SJCRH30 (cell line): ENCODE data around the gene MREG. TPM values are rescaled to one million over a fixed set of nuclear protein-coding genes. Genes with fewer than 3 reads are reported as not detected.
"Not testable (repeated sequence)": the region's sequence is repeated elsewhere in the genome, so short reads cannot be mapped to it uniquely, and the experiment has no call there.

Experiments used
- DNase-seq, 2 experiments: peaks; one replicate each; pipeline ENCODE4 v3.0.0-alpha.2; 2015 to 2020
- H3K27ac ChIP-seq: fragments of 250-450 bp; sonication (Bioruptor Pico); 2 replicates; pipeline ENCODE4 v1.5.1; 2020; ENCODE audit warnings: mild to moderate bottlenecking, moderate library complexity
- H3K27me3 ChIP-seq: fragments of 250-450 bp; sonication (Bioruptor Pico); 2 replicates; pipeline ENCODE4 v1.5.1; 2020; ENCODE audit warnings: mild to moderate bottlenecking, moderate library complexity
- H3K36me3 ChIP-seq: fragments of 250-450 bp; sonication (Bioruptor Pico); 2 replicates; pipeline ENCODE4 v1.5.1; 2020; ENCODE audit warnings: mild to moderate bottlenecking, moderate library complexity
- H3K4me1 ChIP-seq: fragments of 250-450 bp; sonication (Bioruptor Pico); 2 replicates; pipeline ENCODE4 v1.5.1; 2020; ENCODE audit warnings: mild to moderate bottlenecking, moderate library complexity
- H3K4me3 ChIP-seq: fragments of 250-450 bp; sonication (Bioruptor Pico); 2 replicates; pipeline ENCODE4 v1.5.1; 2020; ENCODE audit warnings: mild to moderate bottlenecking, moderate library complexity
- H3K9me3 ChIP-seq: fragments of 250-450 bp; sonication (Bioruptor Pico); replicated peaks from 2 replicates; pipeline ENCODE4 v1.5.1; 2020; ENCODE audit warnings: mild to moderate bottlenecking, moderate library complexity
- total RNA-seq: library from RNA; depleted of rRNA; stranded (reverse); fragments of >200 nt; shearing (Covaris generic); gene quantifications from 2 replicates; pipeline ENCODE4 v1.2.3, GENCODE V29; 2014

The MREG gene
- total RNA-seq, 1 experiment from 2014 or later = 11.1 TPM

DNA sequence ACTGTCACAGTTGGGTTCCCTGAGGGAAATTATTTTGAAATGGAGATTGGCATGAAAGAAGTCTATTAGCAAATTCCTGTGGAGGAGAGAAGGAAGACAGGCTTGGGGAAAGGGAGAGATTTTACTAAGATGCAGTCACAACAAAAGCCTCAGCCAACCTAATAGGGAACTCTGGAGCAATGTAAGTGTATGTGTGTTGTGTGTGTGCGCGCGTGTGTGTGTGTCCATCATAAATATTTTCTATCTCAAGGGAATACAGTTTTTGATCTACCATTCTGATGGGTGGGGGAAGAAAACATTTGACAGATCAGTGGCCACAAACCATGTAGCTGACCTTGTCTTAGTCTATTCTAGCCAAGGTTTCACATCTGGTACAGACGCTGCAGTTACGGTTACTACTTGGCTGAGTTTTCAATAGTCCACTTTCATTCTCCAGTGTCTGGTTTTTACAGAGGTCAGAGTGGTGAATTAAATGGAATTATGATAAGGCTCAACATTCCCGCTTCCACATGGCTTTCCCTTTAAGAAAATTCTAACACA lies 72.6 kb downstream of the MREG start:
- Histone ChIP-seq H3K36me3 (no peaks in the 10 kb centered on the region; the same call in 1 of the 2 replicates), H3K4me3 (no peak overlapping the region), H3K4me1 (peaks cover 4% of the 10 kb centered on the region; the same call in 1 of the 2 replicates), H3K27me3 (no peaks in the 10 kb centered on the region), H3K27ac (no peak overlapping the region), H3K9me3 (no peaks in the 10 kb centered on the region)
- no peak for DNase-seq

DNA sequence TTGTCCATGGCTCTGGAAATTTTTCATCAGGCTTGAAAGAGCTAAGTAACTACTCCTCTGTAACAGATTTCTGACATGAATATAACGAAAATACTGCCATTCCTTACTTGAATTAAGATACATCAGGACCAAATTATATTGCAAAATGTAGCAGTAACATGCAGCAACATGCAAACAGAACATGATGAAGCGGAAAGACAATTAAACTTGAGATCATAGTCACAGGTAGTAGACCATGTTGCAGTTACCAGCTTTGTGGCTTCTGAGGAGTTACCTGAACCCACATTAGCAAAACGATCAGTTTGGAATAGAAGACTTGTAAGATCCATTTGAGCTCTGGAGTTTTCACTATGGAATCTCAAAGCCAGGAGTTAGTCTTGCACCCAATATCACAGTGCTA lies 76.2 kb downstream of the MREG start:
- Histone ChIP-seq H3K4me3 (no peak overlapping the region), H3K36me3 (no peaks in the 10 kb centered on the region; the same call in 1 of the 2 replicates), H3K4me1 (no peaks in the 10 kb centered on the region), H3K27ac (no peak overlapping the region), H3K27me3 (no peaks in the 10 kb centered on the region), H3K9me3 (no peaks in the 10 kb centered on the region)
- no peak for DNase-seq

DNA sequence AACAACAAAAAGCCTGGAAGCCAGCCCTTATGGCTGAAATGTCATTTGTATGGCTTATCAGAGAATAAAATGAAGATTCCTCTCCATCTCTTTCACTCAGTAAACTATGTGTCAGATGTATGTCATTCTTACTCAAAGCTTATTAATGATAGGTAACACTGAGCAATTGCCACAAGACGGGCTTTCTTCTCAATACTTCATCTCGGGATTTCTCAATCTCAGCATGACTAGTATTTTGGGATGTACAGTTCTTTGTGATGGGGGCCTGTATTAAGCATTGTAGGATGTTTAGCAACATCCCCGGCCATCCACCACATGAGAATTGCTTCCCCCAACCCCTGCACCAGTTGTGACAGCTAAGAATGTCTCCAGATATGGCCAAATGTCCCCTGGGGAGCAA lies 80.2 kb downstream of the MREG start:
- DNase-seq = no peak
- H3K9me3 ChIP-seq = no peaks in the 10 kb centered on the region
- no peak overlapping the region for H3K27ac ChIP-seq
- H3K36me3 ChIP-seq = no peaks in the 10 kb centered on the region
- no peaks in the 10 kb centered on the region for H3K27me3 ChIP-seq
- H3K4me1 ChIP-seq = peaks cover 6% of the 10 kb centered on the region
- no peak overlapping the region for H3K4me3 ChIP-seq

DNA sequence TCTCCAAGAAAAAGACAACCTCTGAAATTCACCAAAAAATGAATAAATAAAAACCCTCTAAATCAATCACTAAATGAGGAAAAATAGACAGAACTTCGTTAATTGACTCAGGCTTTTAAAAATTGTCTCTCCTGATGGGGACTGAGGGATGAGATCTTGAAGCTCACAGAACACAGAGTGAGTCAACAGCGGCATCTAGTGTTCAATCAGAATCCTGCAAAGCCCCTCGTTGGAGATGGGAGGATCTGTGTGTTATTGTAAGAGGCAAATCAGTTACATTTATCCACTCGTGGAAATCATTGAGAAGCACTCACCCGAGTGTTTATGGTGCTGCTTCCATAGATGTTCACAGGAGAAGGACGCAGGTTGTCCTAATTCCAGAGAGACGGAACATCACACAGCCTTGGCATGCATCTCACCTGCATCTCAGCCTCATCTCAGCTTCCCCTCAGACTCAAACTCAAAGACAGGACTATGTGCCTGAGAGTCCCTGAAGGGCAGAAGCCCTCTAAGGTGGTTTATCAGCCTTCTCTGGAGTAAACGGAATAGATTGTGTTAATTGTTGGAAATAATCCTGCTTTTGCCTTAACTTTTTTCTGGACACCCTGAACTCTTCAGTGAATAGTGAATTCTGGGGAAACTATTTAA lies 82.0 kb downstream of the MREG start:
- peak; percentile 50 to 86 for DNase-seq
- H3K27ac ChIP-seq = no peak overlapping the region
- H3K36me3 ChIP-seq = no peaks in the 10 kb centered on the region
- peaks cover 6% of the 10 kb centered on the region for H3K4me1 ChIP-seq
- no peaks in the 10 kb centered on the region for H3K9me3 ChIP-seq
- H3K27me3 ChIP-seq = no peaks in the 10 kb centered on the region
- no peak overlapping the region for H3K4me3 ChIP-seq

DNA sequence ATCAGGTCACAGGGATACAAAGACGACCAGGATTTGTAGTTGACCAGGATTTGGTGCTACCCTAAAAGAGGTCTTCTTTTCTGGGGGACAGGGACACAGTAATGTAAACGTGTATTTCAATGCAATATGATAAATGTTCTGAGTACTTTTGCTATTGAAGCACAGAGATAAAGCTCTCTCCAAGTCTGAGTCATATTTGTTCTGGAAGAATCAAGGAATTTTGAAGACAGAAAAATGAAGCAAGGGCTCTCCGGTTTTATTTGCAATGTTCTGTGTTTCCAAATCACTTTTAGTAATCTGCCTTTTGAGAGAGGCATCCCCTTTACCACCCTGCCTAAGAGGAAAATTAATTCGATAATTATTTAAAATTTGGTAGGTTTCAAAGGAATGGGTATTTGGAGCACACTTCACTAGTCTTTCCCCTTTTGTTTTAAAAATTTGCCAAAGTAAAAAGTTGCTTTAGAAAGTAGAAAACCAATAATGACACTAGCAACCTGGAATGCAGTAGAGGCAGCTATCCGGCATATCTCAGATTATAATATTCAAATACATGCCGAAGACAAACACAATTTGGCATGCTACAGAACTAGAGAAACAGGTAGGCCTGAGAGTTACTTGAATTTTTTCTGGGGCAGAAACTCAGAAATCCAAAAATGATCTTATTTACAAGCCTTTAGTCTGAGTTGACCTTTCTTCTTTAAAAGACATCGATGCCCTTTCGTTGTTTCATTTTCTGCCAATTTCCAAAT lies 82.7 kb downstream of the MREG start:
- H3K9me3 ChIP-seq = no peaks in the 10 kb centered on the region
- H3K27ac ChIP-seq = no peak overlapping the region
- no peak overlapping the region for H3K4me3 ChIP-seq
- DNase-seq = no peak
- no peaks in the 10 kb centered on the region for H3K27me3 ChIP-seq
- H3K4me1 ChIP-seq = peaks cover 6% of the 10 kb centered on the region
- no peaks in the 10 kb centered on the region for H3K36me3 ChIP-seq

DNA sequence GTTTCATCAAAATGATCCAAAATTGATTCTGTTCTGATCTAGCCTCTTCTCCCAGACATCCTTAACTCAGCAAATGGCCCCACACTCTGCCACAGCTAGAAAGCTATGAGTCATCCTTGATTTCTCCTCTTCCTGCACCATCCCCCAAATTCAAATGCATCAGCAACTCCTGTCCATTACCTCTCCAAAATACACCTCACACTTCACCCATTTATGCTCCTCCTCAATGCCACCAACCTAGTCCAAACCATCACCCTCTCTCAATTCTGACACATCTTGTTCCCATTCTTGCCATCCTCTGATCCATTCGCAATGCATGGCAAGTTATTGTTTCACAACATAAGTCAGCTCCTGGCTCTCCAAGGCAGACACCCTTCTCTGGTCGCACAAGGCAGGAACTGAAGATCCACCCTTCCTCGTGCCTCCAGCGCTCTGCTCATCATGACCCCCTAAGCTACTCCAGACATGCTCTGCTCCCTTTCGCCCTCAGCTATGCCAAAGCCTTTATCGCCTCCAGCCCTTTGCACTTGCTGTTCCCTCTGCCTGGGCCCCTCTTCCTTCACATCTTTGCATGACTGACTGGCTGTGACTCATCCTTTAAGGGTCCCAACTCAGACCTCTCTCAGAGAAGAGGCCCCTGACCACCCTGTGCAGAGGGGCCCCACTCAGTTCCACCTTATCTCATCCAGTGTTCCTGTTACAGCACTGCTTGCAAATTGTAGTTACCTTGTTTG lies 83.6 kb downstream of the MREG start:
- H3K27ac ChIP-seq = no peak overlapping the region

DNA sequence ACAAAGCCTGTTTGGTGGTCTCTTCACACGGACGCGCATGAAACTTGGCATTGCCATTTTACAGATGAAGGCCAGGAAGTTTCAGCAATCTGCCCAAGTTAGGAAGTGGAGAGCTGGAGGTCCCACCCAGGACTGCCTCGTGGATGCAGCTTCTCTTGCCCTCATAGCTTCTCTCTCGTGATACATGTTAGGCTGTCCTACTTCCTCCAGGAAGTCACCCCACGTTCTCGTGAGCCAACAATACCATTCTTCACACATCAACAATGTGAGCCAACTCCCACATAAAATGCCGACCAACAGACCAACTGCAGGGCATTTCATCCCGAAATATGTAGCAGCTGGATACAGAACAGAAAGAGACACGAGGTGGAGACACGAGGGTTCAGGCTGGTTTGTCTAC lies 85.3 kb downstream of the MREG start:
- peaks cover 6% of the 10 kb centered on the region for H3K4me1 ChIP-seq
- no peaks in the 10 kb centered on the region for H3K27me3 ChIP-seq
- no peaks in the 10 kb centered on the region for H3K36me3 ChIP-seq
- no peaks in the 10 kb centered on the region for H3K9me3 ChIP-seq
- no peak for DNase-seq
- no peak overlapping the region for H3K27ac ChIP-seq
- H3K4me3 ChIP-seq = no peak overlapping the region

More for the DNA sequence above, 83.6 kb downstream of the MREG start:
- peak in 1 of 2 experiments; percentile 6 for DNase-seq
- Histone ChIP-seq H3K36me3 (no peaks in the 10 kb centered on the region), H3K4me3 (no peak overlapping the region), H3K9me3 (no peaks in the 10 kb centered on the region), H3K27me3 (no peaks in the 10 kb centered on the region), H3K4me1 (peaks cover 6% of the 10 kb centered on the region)

DNA sequence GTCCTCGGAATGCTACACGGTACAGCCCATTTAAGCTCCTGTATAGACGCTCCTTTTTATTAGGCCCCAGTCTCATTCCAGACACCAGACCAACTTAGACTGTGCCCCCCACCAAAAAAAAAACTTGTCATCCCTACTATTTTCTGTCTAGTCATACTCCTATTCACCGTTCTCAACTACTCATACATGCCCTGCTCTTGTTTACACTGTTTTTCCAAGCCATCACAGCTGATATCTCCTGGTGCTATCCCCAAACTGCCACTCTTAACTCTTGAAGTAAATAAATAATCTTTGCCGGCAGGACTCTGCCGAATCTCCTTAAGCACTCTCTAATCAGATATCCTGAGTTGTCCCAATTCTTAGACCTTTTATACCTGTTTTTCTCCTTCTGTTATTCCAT lies 86.4 kb downstream of the MREG start:
- H3K4me1 ChIP-seq, H3K36me3 ChIP-seq, H3K4me3 ChIP-seq, H3K9me3 ChIP-seq, H3K27ac ChIP-seq, DNase-seq, H3K27me3 ChIP-seq: not testable (repeated sequence)

DNA sequence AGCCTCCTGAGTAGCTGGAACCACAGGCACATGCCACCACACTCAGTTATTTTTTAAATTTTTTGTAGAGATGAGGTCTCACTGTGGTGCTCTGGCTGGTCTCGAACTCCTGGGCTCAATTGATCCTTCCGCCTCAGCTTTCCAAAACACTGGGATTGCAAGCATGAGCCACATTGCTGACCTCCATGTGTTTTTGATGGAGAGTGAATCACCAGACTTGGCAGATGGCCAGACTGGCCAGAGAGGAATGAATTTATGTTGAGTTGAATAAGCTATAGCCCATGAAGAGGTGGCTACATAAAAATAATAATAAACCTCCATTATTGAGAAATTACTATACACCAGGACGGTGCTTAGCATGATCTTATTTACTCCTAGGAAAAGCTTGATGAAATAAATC lies 91.5 kb downstream of the MREG start:
- peaks cover 5% of the 10 kb centered on the region; the same call in 1 of the 2 replicates for H3K4me1 ChIP-seq
- H3K27me3 ChIP-seq = no peaks in the 10 kb centered on the region
- peak; percentile 35 to 54 for DNase-seq
- H3K9me3 ChIP-seq = no peaks in the 10 kb centered on the region
- no peak overlapping the region for H3K4me3 ChIP-seq
- H3K36me3 ChIP-seq = no peaks in the 10 kb centered on the region
- no peak overlapping the region for H3K27ac ChIP-seq

DNA sequence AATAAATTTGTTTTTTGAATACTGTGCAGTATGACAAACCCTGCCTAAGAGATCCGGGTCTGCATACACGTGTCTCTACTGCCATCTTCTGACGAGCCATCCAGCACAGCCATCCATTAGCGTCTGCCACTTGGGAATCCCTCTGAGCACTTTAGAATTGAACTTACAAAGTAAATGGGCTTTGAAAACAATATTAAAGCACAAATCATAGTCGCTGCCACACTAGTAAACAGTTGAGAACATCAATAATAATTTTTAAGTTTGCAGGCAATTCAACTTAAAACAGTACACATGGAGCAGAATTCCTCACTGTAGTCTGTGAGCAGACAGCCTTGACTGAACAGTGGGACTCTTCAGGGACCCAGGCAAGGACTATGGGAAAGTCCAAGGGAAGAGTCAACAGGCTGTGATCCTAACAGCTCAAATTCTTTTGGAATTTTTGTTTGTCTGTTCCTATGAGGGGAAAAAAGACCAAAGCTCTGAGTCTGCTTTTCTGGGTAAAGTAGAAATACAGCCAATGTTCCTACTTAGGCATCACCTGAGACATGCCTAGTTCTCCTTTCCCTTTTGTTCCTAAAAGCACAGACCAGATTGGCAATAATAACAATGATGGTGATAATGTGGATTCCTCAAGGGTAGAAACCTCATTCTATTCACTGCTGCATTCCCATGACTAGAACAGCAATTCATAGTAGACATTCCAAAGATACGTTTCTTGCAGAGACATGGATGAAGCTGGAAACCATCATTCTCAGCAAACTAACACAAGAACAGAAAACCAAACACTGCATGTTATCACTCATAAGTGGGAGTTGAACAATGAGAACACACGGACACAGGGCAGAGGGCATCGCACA lies 92.9 kb downstream of the MREG start:
- peak; percentile 52 to 82 for DNase-seq

DNA sequence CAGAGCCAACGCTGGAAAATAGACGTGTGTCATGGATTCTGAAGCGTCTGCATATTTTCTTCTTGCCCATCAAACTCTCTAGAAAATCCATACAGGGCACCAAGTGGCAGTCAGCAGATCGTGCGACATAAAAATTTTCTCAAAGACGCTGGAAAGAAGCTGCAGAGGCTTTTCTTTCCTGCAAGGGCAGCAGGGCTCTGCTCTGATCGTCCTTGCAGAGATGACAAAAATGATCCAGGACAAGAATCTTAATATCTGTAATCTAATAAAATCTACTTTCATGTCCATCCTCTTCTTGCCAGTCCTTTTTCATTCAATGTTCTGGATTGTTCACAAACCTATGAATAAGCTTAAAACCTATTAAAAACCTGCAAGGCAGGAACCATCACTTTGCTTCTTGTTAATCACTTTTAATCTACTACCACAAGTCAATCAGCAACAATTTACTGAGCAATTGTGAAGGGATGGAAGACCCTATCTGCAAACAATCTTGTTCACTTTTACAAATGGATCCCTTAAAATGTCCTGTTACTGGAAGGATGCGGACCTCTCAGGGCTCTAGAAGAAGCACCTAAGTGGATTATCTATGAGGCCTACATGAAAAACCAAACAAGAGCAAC lies 93.6 kb downstream of the MREG start:
- no peak overlapping the region for H3K27ac ChIP-seq
- no peak for DNase-seq
- H3K27me3 ChIP-seq = no peaks in the 10 kb centered on the region

More for the DNA sequence above, 92.9 kb downstream of the MREG start:
- Histone ChIP-seq H3K9me3 (no peaks in the 10 kb centered on the region), H3K4me3 (no peak overlapping the region), H3K27me3 (no peaks in the 10 kb centered on the region), H3K4me1 (peaks cover 5% of the 10 kb centered on the region; the same call in 1 of the 2 replicates), H3K36me3 (no peaks in the 10 kb centered on the region), H3K27ac (no peak overlapping the region)

DNA sequence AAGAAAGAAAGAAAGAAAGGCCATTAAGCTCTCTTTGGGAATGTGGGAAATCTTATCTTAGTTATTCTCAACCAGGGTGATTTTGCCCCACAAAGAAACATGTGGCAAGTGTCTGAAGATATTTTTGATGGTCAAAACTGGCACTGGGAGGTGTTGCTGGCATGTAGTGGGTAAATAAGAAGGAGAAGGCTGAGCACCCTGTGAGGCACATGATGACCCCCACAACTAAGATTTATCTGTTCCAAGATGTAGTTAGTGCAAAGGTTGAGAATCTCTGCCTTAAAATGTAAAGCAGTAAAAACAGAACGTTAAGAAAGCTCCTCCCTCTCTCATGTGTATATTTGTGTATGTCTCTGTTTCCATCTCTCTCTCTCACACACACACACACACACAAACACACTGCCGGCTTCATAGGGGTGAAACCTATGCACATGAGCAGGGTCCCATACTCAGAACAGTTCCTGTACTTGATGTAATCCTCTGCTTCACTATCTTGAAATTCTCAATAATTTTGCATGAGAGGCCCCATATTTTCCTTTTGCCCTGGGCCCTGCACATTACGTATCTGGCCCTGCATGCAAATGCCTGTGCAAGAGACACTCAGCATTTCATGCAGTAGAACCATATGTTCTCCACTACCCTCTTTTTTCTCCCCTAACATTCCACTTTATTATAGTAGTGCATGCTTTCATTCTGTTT lies 94.3 kb downstream of the MREG start:
- no peaks in the 10 kb centered on the region for H3K9me3 ChIP-seq
- no peak for DNase-seq
- H3K27me3 ChIP-seq = no peaks in the 10 kb centered on the region
- H3K27ac ChIP-seq = no peak overlapping the region
- peaks cover 5% of the 10 kb centered on the region; the same call in 1 of the 2 replicates for H3K4me1 ChIP-seq
- H3K4me3 ChIP-seq = no peak overlapping the region
- no peaks in the 10 kb centered on the region for H3K36me3 ChIP-seq

More for the DNA sequence above, 93.6 kb downstream of the MREG start:
- Histone ChIP-seq H3K4me3 (no peak overlapping the region), H3K9me3 (no peaks in the 10 kb centered on the region), H3K4me1 (peaks cover 5% of the 10 kb centered on the region; the same call in 1 of the 2 replicates), H3K36me3 (no peaks in the 10 kb centered on the region)

DNA sequence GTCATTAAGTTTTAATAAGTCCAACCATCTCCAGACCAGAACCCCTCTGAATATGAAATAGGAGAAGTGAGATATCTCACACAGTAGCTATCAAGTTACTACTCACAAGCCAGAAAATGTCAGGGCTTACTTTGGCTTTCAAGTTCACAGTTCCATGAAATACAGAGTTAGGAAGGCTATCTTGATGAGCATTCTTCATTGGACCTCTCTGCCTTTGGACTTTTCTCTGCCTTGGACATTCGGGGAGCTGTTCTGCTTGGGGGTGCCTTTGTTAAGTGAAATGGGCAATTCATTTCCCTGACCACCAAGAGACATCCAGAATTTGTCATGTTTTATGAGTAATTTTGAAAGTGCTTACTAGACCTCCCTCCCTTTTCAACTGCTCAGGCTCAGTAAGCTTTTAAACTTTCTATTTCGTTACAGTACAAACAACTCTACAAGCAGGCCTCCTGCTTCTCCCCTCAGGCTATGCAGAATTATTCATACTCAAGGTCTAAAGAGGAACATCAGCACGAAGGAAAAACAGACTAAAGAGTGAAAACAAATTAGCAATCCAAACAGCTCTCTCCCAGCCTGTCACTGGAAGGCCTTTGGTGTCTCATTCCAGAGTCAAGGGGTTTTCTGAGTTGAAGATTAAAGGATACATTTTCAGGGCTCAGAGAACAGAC lies 95.3 kb downstream of the MREG start:
- Histone ChIP-seq H3K4me3 (no peak overlapping the region), H3K27ac (no peak overlapping the region; the same call in 1 of the 2 replicates), H3K9me3 (no peaks in the 10 kb centered on the region), H3K4me1 (peaks cover 5% of the 10 kb centered on the region; the same call in 1 of the 2 replicates), H3K27me3 (no peaks in the 10 kb centered on the region), H3K36me3 (no peaks in the 10 kb centered on the region)
- peak in 1 of 2 experiments; percentile 36 for DNase-seq
